ENCODE data around the gene CHCHD6.

CHCHD6 gene

DNA sequence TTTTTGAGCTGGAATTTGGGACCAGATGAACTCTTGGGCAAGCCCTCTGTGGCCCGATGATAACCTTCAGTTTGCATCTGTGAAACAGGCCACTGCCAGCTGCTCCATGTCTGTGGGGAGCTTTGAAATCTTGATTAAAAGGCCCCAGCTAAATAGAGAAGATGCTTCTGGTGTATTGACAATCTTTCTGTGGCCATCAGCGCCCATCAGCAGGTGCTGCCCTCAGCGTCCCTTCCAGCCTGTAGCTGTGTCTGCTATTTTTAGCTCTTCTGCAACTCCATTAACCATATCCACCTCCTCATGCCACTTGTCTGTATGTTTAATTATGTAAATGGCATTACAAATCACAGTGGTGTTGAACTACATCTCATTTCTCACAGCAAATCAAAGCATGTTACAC, 54.0 kb downstream of the CHCHD6 start:
- TF ChIP-seq, protein P1, sequence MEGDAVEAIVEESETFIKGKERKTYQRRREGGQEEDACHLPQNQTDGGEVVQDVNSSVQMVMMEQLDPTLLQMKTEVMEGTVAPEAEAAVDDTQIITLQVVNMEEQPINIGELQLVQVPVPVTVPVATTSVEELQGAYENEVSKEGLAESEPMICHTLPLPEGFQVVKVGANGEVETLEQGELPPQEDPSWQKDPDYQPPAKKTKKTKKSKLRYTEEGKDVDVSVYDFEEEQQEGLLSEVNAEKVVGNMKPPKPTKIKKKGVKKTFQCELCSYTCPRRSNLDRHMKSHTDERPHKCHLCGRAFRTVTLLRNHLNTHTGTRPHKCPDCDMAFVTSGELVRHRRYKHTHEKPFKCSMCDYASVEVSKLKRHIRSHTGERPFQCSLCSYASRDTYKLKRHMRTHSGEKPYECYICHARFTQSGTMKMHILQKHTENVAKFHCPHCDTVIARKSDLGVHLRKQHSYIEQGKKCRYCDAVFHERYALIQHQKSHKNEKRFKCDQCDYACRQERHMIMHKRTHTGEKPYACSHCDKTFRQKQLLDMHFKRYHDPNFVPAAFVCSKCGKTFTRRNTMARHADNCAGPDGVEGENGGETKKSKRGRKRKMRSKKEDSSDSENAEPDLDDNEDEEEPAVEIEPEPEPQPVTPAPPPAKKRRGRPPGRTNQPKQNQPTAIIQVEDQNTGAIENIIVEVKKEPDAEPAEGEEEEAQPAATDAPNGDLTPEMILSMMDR (IDR thresholded peaks at IDR 0.05; ENCODE audit: insufficient read depth, low read length, poor library complexity, severe bottlenecking): no peak
- TF ChIP-seq EZH2phosphoT487 (conservative IDR thresholded peaks at IDR 0.05; ENCODE audit: low read length): no peak
- Histone ChIP-seq H3F3A (ENCODE audit: insufficient read depth) (no peaks in the 10 kb centered on the region), H3K79me2 (ENCODE audit: insufficient read depth, low read length) (no peaks in the 10 kb centered on the region)

DNA sequence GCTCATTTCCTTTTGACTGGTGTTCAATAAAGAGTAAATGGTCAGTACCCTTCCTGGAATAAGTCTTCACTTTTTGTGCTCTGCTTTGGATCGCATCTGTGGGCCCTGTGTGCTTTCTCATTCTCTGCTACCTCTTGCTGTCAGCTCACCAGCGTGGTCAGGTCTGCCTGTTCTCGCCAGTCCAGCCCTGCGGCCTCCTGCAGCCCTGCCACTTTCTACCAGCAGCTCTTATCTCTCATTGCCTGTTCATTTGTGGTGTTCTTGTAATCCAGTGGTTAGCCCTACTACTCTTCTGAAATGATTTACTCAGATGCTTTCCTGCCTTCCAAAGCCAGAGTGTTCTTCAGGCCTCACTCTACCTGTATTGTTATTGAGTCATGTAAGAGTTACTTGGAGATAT, 54.8 kb downstream of the CHCHD6 start:
- no peaks in the 10 kb centered on the region for H3K9me3 ChIP-seq (ENCODE audit: insufficient read depth, low read length)
- H3K9ac ChIP-seq (ENCODE audit: low read length): no peak overlapping the region
- no peak overlapping the region for H2AFZ ChIP-seq (ENCODE audit: low read depth, low read length, severe bottlenecking)
- H3K9me2 ChIP-seq (replicated peaks; ENCODE audit: insufficient read depth, low read length): no peaks in the 10 kb centered on the region
- H3K27ac ChIP-seq (ENCODE audit: low read depth, low read length): no peak overlapping the region
- no peak for TF ChIP-seq EZH2phosphoT487 (conservative IDR thresholded peaks at IDR 0.05; ENCODE audit: low read length)
- TF ChIP-seq, protein P1 (IDR thresholded peaks at IDR 0.05; ENCODE audit: insufficient read depth, low read length, poor library complexity, severe bottlenecking): no peak
- no peaks in the 10 kb centered on the region; the same call in 1 of the 2 replicates for H4K20me1 ChIP-seq (ENCODE audit: low read depth, low read length)
- no peak overlapping the region for H3K4me2 ChIP-seq (ENCODE audit: low read depth, low read length, poor library complexity, severe bottlenecking)
- no peaks in the 10 kb centered on the region for H3F3A ChIP-seq (ENCODE audit: insufficient read depth)
- H3K36me3 ChIP-seq (ENCODE audit: low read length): no peaks in the 10 kb centered on the region
- no peaks in the 10 kb centered on the region for H3K79me2 ChIP-seq (ENCODE audit: insufficient read depth, low read length)
- no peak overlapping the region for H3K4me3 ChIP-seq (ENCODE audit: insufficient read depth, low read length, poor library complexity, severe bottlenecking)
- H3K27me3 ChIP-seq (ENCODE audit: low read length): no peaks in the 10 kb centered on the region

More for the DNA sequence above, 54.0 kb downstream of the CHCHD6 start:
- no peak overlapping the region for H2AFZ ChIP-seq (ENCODE audit: low read depth, low read length, severe bottlenecking)
- H4K20me1 ChIP-seq (ENCODE audit: low read depth, low read length): no peaks in the 10 kb centered on the region; the same call in 1 of the 2 replicates
- no peak overlapping the region for H3K4me2 ChIP-seq (ENCODE audit: low read depth, low read length, poor library complexity, severe bottlenecking)
- H3K4me3 ChIP-seq (ENCODE audit: insufficient read depth, low read length, poor library complexity, severe bottlenecking): no peak overlapping the region
- no peaks in the 10 kb centered on the region for H3K9me2 ChIP-seq (replicated peaks; ENCODE audit: insufficient read depth, low read length)
- H3K36me3 ChIP-seq (ENCODE audit: low read length): no peaks in the 10 kb centered on the region
- no peaks in the 10 kb centered on the region for H3K9me3 ChIP-seq (ENCODE audit: insufficient read depth, low read length)
- no peak overlapping the region for H3K27ac ChIP-seq (ENCODE audit: low read depth, low read length)
- no peaks in the 10 kb centered on the region for H3K27me3 ChIP-seq (ENCODE audit: low read length)
- H3K9ac ChIP-seq (ENCODE audit: low read length): no peak overlapping the region

DNA sequence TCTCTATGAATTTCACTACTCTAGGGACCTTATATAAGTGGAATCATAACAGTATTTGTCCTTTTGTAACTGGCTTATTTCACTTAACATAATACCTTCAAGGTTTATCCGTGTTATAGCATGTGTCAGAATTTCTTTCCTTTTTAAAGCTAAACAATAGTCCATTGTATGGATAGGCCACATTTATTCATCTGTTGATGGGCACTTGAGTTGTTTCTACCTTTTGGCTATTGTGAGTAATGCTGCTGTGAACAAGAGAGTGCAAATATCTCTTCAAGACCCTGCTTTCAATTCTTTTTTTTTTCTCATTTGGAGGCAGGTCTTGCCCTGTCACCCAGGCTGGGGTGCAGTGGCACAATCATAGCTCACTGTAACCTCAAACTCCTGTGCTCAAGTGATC, 56.5 kb downstream of the CHCHD6 start:
- H3K9me2 ChIP-seq (replicated peaks; ENCODE audit: insufficient read depth, low read length): no peaks in the 10 kb centered on the region
- H3K27me3 ChIP-seq (ENCODE audit: low read length): no peaks in the 10 kb centered on the region
- no peak overlapping the region for H3K4me2 ChIP-seq (ENCODE audit: low read depth, low read length, poor library complexity, severe bottlenecking)
- H3F3A ChIP-seq (ENCODE audit: insufficient read depth): no peaks in the 10 kb centered on the region
- no peak overlapping the region for H3K27ac ChIP-seq (ENCODE audit: low read depth, low read length)
- H4K20me1 ChIP-seq (ENCODE audit: low read depth, low read length): no peaks in the 10 kb centered on the region; the same call in 1 of the 2 replicates
- H3K9me3 ChIP-seq (ENCODE audit: insufficient read depth, low read length): no peaks in the 10 kb centered on the region
- no peaks in the 10 kb centered on the region for H3K79me2 ChIP-seq (ENCODE audit: insufficient read depth, low read length)
- H3K36me3 ChIP-seq (ENCODE audit: low read length): no peaks in the 10 kb centered on the region
- H3K4me3 ChIP-seq (ENCODE audit: insufficient read depth, low read length, poor library complexity, severe bottlenecking): no peak overlapping the region
- TF ChIP-seq, protein P1 (IDR thresholded peaks at IDR 0.05; ENCODE audit: insufficient read depth, low read length, poor library complexity, severe bottlenecking): no peak
- TF ChIP-seq EZH2phosphoT487 (conservative IDR thresholded peaks at IDR 0.05; ENCODE audit: low read length): no peak
- H2AFZ ChIP-seq (ENCODE audit: low read depth, low read length, severe bottlenecking): no peak overlapping the region
- no peak overlapping the region for H3K9ac ChIP-seq (ENCODE audit: low read length)
